Testis (tissue), 2 donors: ENCODE data around the gene MAEA.

Source experiments
- CTCF ChIP-seq, 3 experiments: fragments of 450-650 bp in 2 of 3; fragments of 200-600 bp in 1 of 3; sonication (generic) in 1 of 3; IDR thresholded peaks; one replicate each; pipeline ENCODE4 v1.5.1; 2016 to 2019; ENCODE audit warnings: antibody characterized with exemption in 3 of 3, mild to moderate bottlenecking in 2 of 3, moderate library complexity in 1 of 3
- POLR2A ChIP-seq: fragments of 450-650 bp; IDR thresholded peaks from one replicate; pipeline ENCODE4 v1.6.1; 2017; ENCODE audit warnings: antibody characterized with exemption, mild to moderate bottlenecking, moderate library complexity

- TF ChIP-seq CTCF (IDR thresholded peaks at IDR 0.05) (no peak), POLR2A (no peak)
These were observed 81.8 kb downstream of the MAEA start for GRCh38 chr4:1371176-1372165.
